HG02970 (cell line): ENCODE data around the gene TMEM145.

Experiments used
- ATAC-seq: cut with Tn5 transposase; IDR thresholded peaks from one replicate; pipeline ENCODE4 v1.9.1; 2021; ENCODE audit warnings: mild to moderate bottlenecking, moderate library complexity, moderate number of reproducible peaks; ENCODE audit not compliant: unreplicated experiment, low FRiP score

Gene TMEM145

GRCh38 chr19:42288881-42289555, 24.1 kb upstream of the TMEM145 start:
- no peak for ATAC-seq

GRCh38 chr19:42289556-42290041, 23.5 kb upstream of the TMEM145 start:
- no peak for ATAC-seq

- no peak for ATAC-seq
Observed at GRCh38 chr19:42290136-42290522, 23.0 kb upstream of the TMEM145 start.

DNA sequence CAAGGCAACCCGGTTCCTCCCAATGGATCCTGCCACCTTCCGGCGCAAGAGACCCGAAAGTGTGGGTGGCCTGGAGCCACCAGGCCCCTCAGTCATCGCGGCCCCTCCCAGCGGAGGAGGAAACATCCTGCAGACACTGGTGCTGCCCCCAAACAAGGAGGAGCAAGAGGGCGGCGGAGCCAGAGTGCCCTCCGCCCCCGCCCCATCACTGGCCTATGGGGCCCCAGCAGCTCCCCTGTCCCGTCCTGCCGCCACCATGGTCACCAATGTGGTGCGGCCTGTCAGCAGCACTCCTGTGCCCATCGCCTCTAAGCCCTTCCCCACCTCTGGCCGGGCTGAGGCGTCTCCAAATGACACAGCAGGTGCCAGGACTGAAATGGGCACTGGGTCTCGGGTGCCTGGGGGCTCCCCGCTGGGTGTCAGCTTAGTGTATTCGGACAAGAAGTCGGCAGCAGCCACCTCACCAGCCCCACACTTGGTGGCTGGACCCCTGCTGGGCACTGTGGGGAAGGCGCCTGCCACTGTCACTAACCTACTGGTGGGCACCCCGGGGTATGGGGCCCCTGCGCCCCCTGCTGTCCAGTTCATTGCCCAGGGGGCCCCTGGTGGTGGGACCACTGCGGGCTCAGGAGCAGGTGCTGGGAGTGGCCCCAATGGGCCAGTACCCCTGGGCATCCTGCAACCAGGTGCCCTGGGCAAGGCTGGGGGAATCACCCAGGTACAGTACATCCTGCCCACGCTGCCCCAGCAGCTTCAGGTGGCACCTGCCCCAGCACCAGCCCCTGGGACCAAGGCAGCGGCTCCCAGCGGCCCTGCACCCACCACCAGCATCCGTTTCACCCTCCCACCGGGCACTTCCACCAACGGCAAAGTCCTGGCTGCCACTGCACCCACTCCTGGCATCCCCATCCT, 22.3 kb upstream of the TMEM145 start:
- ATAC-seq: no peak

DNA sequence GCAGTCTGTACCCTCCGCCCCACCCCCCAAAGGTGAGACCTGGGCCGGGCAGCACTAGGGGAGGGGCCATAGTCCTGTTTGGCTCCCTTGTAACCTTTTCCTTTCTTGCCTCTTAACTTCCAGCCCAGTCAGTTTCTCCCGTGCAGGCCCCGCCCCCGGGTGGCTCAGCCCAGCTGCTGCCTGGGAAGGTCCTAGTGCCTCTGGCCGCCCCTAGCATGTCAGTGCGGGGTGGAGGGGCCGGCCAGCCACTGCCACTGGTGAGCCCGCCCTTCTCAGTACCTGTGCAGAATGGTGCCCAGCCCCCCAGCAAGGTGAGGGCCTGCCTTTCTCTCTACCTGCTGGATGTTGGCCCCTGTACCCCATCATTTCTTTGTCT, 21.7 kb upstream of the TMEM145 start:
- ATAC-seq: no peak

GRCh38 chr19:42292042-42292960, 20.8 kb upstream of the TMEM145 start:
- no peak for ATAC-seq

DNA sequence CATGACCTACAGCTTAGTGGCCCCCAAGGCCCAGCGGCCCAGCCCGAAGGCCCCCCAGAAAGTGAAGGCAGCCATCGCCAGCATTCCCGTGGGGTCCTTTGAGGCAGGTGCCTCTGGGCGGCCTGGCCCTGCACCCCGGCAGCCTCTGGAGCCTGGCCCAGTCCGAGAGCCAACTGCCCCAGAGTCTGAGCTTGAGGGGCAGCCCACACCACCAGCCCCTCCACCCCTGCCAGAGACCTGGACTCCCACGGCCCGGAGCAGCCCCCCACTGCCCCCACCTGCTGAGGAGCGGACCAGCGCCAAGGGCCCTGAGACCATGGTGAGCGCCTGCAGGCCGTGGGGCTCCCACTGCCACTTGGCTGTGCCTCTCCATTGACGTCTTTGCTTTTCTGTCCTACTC, 20.1 kb upstream of the TMEM145 start:
- no peak for ATAC-seq

DNA sequence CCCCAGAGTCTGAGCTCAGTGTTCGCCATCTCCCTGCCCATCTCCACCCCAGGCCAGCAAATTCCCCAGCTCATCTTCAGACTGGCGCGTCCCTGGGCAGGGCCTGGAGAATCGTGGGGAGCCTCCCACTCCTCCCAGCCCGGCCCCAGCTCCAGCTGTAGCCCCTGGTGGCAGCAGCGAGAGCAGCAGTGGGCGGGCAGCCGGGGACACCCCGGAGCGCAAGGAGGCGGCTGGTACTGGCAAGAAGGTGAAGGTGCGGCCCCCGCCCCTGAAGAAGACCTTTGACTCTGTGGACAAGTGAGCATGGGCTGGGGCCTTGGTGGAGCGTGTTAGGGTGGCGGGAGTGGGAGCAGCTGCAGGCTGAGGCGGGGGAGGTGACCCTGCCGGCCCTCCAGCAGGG, 19.6 kb upstream of the TMEM145 start:
- no peak for ATAC-seq

DNA sequence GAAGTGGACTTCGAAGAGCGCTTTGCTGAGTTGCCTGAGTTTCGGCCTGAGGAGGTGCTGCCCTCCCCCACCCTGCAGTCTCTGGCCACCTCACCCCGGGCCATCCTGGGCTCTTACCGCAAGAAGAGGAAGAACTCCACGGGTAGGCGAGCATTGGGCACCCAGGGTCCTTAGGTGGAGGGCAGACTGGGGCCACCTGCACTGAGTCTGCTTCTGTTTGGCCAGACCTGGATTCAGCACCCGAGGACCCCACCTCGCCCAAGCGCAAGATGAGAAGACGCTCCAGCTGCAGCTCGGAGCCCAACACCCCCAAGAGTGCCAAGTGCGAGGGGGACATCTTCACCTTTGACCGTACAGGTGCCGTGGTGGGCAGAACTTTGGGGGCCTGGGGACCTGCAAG, 19.2 kb upstream of the TMEM145 start:
- ATAC-seq: no peak

- no peak for ATAC-seq
Observed at GRCh38 chr19:42294471-42295137, 18.5 kb upstream of the TMEM145 start.

DNA sequence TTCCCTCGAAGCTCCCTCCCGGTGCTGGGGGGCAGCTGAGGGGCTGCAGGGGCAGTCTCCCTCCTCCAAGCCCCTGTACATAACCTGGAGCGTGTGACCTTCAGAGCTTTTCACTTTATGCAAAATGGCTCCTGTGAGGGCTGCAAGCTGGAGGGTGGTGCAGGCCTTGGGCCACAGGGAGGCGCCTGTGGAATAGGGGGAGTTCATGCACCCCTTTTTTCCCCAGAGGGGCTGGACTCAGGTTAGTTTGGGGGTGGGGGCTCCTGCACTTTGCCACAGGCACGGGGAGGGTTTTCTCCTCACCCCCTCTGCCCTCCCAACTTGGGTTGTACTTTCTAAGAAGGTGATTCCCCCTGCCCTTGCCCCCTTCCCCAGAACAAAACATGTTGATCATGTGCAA, 17.8 kb upstream of the TMEM145 start:
- ATAC-seq: no peak

DNA sequence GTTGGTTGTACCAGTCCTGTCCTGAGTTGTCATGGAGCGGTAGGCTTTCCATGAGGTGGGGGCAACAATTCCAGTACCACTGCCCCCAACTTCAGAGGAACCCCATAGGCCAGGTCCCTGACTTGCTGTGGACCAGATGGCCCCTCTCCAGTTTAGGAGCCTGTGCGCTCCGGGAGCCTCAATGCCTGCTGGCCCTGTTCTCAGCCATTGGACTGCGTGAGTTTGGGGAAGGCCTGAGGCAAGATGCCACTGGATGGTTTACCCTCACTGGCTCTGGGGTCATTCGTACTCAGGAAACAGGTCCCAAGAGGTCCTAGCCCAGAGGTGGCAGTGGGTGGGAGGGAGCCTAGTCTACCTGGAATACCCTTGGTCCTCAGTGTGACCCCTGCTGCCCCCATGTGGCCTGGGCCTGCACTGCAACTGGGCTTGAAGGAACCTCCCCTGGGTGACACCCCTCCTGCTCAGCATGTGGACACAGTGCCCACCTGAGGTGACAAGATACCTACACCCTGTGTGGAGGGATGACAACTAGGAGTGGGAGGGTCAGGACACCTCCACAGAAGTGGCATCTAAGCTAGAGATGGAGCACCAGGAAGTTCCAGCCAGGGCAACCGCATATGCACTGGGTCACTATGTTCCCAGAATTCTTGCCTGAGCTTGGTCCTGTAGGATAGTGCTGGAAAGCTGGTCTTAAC, 17.1 kb upstream of the TMEM145 start:
- no peak for ATAC-seq

- ATAC-seq: no peak
Observed at GRCh38 chr19:42297039-42297438, 16.1 kb upstream of the TMEM145 start.

GRCh38 chr19:42301646-42302203, 11.4 kb upstream of the TMEM145 start, which contains the start of gene PRR19:
PRR19 (plus strand) TSS chr19:42302132; CDS start chr19:42309585, 7,453 bp downstream.
- no peak for ATAC-seq

DNA sequence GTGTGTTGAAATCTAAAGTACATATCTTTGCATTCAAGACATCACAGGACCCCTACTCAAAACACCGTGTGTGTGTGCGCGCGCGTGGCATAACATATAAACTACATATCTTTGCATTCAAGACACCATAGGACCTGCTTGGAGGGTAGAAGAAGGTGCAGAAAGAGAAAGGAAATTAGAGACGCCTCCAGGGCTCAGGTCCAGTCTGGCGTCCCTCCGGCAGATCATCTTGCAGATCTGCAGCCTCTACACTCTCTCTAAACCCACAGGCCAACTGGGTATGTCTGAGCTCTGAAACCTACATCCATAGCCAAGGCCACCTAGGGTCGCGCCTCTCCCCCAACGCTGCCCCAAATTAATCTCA, 10.0 kb upstream of the TMEM145 start:
- ATAC-seq: no peak

DNA sequence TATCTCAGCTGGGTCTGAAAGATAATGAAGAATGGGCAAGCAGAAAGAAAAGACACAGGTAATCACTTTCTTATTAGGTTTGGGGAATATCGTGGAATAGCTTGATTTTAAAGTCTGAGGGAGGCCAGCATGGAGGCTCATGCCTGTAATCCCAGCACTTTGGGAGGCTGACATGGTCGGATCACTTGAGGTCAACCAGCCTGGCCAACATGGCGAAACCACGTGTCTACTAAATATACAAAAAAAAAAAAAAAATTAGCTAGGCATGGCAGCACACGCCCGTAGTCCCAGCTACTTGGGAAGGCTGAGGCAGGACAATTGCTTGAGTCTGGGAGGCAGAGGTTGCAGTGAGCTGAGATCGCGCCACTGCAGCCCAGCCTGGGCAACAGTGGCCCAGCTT, 9.2 kb upstream of the TMEM145 start:
- no peak for ATAC-seq

- ATAC-seq: no peak
Observed at GRCh38 chr19:42306646-42307045, 6.5 kb upstream of the TMEM145 start.

DNA sequence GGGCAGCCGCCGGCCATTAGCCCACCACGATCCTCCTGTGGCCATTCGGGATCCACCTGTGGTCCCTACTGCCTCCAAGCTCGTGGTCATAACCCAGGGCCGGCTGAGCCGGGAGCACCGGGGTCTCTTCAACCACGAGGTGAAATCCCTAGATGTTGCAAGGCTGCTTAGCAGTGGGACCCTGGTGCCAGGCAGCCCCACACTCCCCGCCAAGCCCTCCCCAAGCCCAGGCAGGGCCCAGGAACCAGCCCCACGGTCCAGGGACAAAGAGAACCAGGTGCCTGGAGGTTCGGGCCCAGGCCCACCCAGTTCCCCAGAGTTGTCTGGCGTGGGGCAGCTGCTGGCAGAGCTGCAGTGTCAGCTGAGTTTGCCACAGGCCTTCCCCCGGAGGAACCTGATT, 3.4 kb upstream of the TMEM145 start:
- ATAC-seq: no peak

GRCh38 chr19:42311657-42312056, 1.5 kb upstream of the TMEM145 start:
- no peak for ATAC-seq
